Cerebellar cortex (tissue), 1 donor: ENCODE data around the gene FAM117B.
"Not testable (repeated sequence)": the region's sequence is repeated elsewhere in the genome, so short reads cannot be mapped to it uniquely, and the experiment has no call there.

ENCODE experiments used
- DNase-seq: peaks from one replicate; pipeline ENCODE4 v3.0.0-alpha.2; 2015; ENCODE audit warnings: low spot score

The FAM117B gene

DNA sequence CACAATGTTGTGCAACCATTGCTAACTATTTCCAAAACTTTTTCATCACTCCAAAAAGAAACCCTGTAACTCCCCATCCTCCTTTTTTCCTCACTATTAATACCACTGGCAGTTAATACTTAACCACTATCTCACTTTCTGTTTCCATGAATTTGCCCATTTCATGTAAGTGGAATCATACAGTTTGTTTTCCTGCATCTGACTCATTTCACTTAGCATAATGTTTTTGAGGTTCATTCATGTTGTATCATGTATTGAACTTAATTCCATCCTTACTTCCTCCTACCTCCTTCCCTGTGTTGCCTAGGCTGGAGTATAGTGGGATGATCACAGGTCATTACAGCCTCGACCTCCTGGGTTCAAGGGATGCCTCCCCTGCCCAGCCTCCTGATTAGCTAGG, 68.3 kb downstream of the FAM117B start:
- no peak for DNase-seq

DNA sequence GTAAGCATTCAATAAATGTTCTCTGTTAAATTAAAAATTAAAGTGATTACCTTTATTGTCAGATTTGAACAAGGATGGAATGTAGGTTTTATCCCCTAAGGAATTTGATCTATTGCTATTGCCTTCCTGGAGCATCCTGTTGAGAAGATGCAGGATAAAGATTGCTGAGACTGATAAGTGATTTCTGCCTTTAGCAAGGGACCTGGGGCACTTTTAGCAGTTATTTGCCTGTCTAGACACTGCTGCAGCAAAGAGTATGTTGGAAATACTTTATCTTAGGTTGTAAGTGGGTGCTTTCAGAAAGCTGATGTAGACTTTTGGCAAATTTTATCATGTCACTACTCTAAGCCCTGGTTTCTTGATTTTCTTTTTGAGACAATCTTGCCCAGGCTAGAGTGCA, 69.5 kb downstream of the FAM117B start:
- DNase-seq: no peak

DNA sequence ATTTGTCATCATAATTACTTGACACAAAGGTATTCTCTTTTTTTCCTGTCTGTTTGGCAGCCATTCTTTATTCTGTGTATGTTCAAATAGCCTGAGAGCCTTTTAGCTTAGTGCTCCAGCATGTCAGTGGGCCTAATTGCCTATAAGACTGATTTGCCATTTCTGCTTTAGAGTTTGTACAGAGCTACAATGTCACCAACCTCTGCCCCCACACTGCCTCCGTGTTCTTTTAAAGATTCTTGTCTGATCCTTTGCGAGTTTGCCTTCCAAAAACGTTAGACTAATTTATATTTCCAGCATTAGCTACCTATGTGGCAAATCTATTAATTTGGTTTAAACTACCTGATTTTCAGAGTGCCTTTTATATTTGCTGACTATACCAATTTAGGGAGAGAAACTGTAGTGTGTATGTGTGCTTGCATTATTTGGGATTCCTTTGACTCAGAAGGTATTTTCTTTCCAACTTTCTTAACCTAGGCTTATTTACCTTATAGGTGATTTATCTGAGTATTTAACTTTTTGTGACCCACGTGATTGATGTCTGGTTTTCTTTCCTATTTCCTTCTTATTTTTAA, 70.8 kb downstream of the FAM117B start:
- DNase-seq: no peak

DNA sequence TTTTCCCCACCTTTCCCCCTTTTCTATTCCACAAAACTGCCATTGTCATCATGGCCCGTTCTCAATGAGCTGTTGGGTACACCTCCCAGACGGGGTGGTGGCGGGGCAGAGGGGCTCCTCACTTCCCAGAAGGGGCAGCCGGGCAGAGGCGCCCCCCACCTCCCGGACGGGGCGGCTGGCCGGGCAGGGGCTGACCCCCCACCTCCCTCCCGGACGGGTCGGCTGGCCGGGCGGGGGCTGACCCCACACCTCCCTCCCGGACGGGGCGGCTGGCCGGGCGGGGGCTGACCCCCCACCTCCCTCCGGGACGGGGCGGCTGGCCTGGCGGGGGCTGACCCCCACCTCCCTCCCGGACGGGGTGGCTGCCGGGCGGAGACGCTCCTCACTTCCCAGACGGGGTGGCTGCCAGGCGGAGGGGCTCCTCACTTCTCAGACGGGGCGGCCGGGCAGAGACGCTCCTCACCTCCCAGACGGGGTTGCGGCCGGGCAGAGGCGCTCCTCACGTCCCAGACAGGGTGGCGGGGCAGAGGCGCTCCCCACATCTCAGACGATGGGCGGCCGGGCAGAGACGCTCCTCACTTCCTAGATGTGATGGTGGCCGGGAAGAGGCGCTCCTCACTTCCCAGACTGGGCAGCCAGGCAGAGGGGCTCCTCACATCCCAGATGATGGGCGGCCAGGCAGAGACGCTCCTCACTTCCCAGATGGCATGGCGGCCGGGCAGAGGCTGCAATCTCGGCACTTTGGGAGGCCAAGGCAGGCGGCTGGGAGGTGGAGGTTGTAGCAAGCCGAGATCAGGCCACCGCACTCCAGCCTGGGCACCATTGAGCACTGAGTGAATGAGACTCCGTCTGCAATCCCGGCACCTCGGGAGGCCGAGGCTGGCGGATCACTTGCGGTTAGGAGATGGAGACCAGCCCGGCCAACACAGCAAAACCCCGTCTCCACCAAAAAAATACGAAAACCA, 80.5 kb downstream of the FAM117B start:
- not testable (repeated sequence) for DNase-seq

DNA sequence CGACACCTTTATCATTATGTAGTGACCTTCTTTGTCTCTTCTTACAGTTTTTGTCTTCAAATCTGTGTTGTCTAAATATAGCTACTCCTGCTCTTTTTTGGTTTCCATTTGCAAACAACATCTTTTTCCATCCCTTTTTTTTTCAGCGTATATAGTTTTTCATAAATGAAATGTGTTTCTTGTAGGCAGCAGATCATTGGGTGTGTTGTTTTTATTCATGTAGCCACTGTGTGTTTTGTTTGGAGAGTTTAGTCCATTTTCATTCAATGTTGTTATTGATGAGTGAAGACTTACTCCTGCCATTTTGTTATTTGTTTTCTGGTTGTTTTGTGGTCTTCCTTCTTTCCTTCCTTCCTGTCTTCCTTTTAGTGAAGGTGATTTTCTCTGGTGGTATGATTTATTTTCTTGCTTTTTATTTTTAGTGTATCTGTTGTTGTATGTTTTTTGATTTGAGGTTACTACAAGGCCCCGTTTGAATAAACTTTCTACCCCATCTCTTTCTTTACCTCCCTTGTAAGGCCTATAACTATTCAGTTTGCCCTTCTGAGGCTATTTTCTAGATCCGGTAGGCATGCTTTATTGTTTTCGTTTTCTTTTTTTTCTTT, 81.4 kb downstream of the FAM117B start:
- no peak for DNase-seq

DNA sequence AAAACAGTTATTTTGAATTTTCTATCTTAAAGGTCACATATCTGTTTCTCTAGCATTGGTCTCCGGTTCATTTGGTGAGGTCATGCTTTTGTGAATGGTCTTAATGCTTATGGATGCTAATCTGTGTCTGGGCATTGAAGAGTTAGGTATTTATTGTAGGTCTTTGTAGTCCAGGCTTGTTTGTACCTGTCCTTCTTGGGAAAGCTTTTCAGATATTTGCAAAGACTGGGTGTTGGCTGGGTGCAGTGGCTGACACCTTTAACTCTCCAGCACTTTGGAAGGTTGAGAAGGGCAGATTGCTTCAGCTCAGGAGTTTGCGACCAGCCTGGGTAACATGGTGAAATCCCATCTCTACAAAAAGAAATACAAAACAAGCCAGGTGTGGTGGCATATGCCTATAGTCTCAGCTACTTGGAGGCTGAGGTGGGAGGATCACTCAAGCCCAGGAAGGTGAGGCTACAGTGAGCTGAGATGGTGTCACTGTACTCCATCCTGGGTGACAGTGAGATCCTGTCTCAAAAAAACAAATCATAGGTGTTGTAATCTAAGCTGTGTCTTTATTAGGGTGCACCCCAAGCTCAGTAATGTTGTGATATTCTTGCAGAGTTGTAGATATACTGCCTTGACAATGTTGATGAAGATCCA, 82.3 kb downstream of the FAM117B start:
- no peak for DNase-seq

DNA sequence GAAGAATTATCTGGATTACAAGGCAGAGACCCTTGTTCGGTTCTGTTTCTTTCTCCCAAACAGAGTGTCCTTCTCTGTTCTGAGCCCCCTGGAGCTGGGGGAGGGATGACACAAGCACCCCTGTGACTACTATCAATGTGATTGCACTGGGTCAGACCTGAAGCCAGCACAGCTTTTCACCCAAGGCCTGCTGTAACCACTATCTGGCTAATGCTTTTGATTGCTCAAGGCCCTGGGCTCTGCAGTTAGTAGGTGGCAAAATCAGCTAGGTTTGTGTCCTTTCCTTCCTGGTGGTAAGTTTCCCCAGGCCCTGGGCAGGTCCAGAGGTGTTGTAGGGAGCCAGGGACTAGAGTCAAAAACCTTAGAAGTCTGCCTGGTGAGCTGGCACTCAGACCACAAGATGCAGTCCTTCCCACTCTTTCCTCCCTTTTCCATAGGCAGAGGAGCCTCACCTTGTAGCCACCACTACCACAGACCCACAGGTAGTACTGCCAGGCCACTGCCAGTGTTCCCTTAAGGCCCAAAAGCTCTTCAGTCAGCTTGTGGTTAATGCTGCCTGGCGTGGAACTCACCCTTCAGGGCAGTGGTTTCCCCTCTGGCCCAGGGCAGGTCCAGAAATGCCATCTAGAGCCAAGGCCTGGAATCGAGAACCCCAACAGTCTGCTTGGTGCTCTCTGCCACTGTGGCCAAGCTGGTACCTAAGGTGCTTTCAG, 83.0 kb downstream of the FAM117B start:
- no peak for DNase-seq

DNA sequence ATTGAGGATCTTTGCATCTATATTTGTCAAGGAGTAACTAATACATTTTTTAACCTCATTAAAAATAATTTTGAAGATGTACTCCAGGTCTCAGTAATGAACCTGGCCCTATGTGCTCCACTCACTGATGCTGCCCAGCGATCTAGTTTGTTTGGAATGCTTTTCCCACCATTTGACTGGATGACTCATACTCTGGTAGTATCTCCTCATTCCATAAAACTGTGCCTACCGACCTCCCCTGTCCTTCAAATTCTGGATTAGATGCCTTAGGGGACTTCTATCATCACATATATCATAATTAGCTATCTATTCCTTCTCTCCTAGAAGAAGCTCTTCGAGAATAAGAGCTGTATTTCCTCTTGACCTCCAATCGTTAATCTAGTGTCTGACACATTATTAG, 83.8 kb downstream of the FAM117B start:
- DNase-seq: no peak

DNA sequence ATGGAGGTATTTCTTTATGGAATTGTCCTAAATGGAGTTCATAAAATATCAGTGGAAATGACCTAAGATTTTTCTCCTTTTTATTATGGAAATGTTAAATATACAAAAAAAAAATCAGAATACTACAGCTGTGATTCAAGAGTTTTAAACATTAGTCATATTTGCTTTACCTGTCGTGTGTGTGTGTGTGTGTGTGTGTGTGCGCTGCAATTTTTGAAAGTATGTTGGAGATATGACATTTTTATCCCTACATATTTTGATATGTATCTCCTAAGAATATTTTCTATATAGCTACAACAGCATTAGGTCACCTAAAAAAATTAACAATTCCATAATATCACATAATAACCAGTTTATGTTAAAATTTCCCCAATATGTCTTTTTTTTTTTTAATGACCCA, 85.5 kb downstream of the FAM117B start:
- DNase-seq: no peak

DNA sequence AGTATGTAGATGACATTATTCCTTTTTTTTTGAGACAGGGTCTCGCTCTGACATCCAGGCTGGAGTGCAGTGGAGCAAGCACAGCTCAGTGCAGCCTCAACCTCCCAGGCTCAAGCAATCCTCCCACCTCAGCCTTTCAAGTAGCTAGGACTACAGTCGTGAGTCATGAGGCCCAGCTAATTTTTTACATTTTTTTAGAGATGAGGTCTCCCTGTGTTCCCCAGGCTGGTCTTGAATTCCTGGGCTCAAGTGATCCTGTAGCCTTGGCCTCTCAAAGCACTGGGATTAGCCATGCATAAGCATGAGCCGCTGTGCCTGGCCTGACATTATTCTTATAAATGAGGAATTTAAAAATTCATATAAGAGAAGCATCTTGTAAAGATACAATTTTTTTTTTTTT, 86.9 kb downstream of the FAM117B start:
- no peak for DNase-seq

DNA sequence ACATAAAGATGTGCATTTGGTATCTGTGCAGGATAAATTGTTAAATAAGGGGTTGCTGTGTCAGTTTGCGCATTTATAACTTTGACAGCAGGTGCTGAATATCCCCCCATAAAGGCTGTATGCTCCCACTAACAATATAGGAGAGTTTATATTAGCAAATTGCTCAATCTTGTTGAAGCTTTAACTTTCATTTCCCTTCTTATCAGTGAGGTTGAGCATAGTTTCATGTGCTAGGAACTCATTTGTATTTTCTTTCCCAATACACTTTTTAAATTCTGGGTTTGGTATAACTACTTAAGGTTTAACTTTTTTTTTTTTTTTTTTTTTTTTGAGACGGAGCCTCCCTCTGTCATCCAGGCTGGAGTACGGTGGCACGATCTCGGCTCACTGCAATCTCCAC, 89.0 kb downstream of the FAM117B start:
- no peak for DNase-seq

DNA sequence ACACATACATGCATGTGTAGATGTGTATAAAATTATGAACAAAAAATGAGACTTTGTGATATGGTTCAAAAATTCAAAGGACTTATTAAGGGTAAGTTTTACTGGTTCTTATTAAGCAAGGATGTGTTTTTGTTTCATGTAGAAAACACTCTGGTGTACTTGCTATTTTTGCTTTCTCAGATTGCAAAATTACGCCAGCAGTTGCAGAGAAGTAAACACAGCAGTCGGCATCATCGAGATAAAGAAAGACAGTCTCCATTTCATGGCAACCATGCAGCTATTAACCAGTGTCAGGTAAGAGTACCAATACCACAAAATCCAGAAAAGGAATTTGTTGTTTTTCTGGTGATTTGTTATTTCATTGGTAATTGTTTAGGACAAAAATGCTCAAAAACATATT, 91.3 kb downstream of the FAM117B start:
- DNase-seq: no peak

DNA sequence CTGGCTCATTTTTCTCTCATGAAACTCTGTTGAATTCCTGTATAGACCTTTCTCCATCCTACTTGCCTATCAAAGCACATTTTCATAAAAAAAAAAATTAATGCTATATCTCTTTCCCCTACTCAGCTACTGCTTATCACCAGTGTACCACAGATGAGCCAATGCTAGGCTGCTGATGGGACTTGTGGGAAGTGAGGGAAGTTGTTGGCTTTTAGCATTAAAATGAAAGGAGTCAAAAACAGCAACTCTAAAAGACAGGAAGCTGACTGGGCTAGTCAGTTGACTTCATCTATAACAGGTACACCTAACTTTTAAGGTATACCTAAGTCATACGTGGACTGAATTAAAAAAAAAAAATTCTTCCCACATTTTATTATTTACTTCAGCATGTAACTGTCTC, 102.1 kb downstream of the FAM117B start:
- no peak for DNase-seq

DNA sequence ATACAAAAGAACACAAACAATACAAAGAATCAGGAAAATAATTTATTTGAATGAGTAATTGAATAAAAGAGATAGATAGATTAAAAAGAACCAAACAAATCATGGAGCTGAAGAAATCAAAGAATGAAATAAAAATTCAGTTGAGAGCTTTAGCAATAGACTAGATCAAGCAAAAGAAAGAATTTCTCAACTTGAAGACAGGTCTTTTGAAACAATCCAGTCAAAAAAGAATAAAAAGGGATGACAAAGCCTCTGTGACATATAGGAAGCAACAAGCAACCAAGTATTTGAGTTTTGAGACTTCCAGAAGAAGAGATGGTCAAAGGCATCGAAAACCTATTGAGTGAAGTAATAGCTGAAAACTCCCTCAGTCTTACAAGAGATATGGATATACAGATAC, 108.8 kb downstream of the FAM117B start:
- no peak for DNase-seq

DNA sequence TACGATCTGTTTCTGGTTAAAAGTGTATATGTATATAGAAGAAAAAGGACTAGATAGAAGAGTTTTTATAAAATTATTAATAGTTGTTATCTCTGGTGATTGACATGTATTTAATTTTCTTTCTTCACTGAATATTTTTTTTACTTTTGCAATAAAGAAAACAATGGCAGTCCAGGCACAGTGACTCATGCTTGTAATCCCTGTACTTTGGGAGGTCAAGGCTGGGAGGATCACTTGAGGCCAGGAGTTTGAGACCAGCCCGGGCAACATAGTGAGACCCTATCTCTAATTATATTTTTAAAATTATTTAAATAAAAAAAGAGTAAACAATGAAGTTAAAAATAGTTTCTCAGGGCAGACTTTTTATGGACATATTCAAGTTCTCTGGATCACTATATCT, 114.7 kb downstream of the FAM117B start:
- DNase-seq: no peak

DNA sequence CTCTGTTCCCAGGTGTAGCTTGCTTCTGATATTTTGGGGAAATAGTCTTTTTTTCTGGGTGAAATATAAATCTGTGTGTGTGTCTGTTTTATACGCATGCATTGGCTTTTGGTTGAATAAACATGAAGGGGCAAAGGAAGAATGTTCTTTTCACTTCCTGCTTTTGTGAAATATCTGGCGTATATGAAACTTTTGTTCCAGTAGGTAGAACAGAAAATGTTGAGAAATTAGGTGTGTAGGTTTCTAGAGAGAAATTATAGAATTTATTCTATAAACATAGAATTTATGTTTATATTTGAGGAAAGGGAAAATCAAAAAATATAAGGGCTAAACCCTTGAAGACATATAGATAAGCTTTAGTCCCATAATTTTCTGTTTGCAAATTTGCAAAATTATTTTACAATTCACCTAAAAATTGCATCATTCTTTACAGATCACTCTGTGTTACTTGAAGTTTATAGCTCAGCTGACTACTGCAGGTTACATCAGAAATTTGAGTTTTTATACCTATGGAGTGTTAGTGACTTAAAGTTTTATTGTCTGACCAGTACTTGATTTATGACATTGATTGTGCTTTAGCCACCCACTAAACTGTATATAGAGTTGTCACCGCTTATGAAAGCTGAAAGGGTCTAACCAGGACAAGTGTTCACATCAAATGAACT, 116.1 kb downstream of the FAM117B start:
- no peak for DNase-seq

DNA sequence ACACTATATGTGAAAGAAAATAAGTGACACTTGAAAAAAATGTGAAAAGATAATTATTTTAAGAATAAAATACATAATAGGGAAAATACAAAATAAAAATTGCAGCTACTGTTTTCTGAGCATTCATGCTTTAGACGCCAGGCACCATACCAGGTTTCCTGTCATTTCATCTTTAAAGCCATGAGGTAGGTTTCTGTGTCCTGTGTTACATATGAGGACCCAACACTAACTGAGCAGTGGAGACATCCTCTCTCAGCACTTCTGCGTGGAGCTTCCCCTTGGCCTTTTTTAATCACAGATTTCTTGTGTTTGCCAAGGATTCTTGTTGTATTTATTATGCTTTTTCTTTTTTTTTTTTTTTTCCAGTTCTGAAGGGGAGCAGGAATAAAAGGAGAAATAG, 117.3 kb downstream of the FAM117B start:
- DNase-seq: no peak

DNA sequence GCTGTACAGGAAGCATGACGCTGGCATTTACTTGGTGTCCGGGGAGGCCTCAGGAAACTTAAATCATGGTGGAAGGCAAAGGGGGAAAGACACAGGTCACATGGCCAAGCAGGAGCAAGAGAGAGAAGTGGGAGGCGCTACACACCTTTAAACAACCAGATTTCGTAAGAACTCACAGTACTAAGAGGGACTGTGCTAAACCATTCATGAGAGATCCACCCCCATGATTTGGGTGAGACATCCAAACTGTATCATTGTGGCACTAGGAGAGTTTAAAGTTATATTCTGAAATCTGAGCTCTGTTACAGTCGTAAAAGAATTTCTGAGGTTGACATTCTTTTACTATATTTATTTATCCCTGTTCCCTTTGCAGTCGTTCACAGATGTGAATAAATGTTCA, 120.2 kb downstream of the FAM117B start:
- DNase-seq: no peak

DNA sequence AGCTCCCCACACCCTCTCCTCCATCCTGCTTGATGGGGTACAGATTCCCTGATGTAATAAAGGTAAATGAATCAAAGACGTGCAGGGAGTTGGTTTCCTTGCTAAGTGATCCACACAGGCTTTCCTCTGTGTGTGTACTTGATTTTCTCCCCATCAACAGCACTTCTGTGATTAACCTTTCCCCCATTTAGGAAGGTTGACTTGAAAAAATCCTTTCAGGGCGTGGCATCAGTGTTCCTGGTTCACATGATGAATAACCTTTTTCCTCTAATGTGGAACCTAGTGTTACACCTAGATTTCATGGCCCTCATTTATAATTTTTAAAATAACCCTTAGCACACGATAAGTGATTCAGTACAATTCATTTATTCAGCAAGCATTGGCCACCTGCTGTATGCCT, 121.8 kb downstream of the FAM117B start:
- DNase-seq: no peak

DNA sequence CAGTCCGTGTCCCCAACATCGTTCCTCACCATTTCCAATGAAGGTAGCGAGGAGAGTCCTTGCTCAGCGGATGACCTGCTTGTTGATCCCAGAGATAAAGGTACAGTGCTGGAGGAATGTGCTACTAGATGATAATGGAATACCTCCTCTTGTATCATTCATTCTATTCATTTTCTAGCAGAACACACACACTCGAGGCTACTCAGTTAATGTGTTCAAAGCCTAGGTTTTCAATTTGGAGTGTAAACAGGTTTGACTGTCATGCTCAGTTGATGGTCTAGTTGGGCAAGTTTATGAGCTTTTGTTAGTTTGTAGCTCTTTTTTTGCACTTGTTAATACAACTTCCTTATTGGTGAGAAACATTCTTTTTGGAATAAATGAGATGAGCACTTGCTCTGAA, 122.6 kb downstream of the FAM117B start:
- DNase-seq: no peak

DNA sequence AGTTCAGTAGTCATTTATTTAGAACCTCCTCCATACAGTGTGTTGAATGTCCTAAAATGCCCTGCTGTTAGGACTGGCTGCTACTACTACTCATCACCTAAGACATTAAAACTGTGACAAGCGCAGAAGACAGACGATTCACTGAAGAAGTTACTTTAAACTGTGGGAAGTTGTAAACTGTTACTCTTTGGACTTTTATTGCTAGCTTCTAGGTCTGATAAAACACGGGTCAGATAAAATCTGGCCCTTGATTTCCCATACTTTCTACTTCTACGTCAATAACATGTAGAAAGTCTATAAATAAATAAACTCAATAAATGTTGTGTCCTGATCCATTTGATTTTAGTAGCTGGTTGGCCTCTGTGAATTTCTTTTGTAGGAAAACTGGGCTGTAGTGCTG, 123.4 kb downstream of the FAM117B start:
- DNase-seq: no peak

DNA sequence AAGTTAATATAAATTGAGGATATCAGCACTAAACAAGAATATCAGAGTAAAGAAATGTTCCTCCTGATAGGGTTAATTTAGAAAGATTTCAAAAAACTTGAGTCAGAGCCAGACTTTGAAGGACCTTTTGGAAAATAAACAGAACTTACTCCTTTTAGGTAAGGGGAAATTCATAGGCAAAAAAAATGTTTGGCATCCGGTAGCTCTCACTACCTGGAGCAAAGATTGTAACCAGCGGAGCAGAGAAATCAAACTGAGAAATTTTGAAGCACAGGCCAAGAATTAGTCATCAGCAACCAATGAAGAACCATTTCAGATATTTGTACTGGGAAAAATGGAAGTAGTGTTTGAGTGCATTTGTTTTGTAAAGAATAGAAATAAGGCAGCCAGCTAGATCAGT, 123.8 kb downstream of the FAM117B start:
- no peak for DNase-seq
